ENCODE data around the gene WWC2. TPM values are rescaled to one million over a fixed set of nuclear protein-coding genes. Genes with fewer than 3 reads are reported as not detected.

Gene WWC2
- total RNA-seq = 10 to 100 TPM; 24.3 to 50.7 (median 41.8) TPM

- TF ChIP-seq CTCF (IDR thresholded peaks at IDR 0.05; ENCODE audit: low read depth) = no peak
Observed at GRCh38 chr4:183098723-183099536, at the start of gene WWC2. Gene WWC2, plus strand, starts transcription at chr4:183099257. Its CDS starts 235 bp downstream, at chr4:183099492.

DNA sequence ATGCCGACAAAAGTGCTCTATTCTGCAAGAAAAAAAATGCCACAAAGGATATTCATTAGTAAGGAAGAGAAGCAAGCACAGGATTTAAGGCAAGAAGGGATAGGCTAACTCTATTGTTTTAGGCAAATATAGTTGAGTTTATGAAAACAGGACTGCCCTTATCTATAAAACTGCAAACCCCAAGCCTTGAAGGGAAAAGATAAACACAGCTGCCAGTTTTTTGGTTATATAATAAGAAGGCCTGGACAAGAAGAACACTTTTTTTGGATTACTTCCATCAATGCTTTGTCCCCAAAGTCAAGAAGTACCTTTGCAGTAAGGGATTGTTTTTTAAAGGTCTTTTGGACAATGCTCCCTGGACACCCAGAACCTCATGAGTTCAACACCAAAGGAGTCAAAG, 45.4 kb upstream of the WWC2 start:
- TF ChIP-seq CTCF (IDR thresholded peaks at IDR 0.05; ENCODE audit: low read depth) = no peak

DNA sequence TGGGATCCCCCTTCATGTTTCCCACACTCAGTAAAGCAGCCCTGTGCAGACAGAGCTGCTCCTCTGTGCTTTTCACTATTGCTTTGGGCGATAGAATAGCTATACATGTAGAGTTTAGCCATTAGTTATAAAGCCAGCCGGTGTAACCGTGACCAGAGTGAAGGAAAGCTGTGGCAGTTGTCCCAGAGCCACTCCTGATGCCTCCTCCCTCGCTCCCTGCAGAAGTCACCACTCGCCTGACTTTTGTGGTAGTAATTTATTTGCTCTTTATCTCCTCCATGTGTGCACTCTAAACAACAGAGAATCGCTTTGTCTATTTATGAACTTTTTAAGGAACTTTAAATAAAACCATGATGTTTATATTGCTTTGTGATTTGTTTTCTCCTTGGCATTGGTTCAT, 41.8 kb upstream of the WWC2 start:
- TF ChIP-seq CTCF (IDR thresholded peaks at IDR 0.05; ENCODE audit: low read depth) = no peak

DNA sequence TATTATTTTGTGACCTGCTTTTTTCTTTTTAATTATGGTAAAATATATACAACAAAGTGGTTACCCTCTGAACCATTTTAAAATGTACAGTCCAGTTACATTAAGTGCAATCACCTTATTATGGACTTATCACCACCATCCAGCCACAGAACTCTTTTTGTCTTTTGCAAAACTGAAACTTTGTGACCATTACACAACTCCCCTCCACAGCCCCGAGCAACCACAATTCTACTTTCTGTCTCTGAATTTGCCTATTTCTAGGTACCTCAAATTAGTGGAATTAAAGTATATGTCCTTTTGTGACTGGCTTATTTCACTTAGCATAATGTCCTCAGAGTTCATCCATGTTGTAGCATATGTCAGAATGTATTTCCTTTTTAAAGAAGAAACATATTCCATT, 39.3 kb upstream of the WWC2 start:
- TF ChIP-seq CTCF (IDR thresholded peaks at IDR 0.05; ENCODE audit: low read depth) = no peak

DNA sequence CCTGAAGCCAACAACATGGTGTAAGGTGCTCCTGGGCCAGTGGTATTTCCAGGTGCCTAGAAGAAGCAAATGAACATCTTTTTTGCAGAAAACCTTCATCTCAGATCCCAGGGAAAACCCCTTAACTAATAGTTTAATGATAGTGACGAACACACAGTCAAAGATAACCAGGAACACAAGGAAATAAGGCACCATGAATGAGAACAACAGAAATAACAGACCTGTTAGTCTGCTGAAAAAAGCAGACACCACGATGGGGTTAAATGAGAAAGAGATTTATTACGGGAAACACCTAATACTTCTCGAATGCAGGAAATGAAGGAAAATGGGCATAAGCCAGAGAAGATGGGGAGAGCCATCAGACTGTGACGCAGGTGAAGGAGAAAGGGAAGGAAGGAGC, 30.6 kb upstream of the WWC2 start:
- no peak for TF ChIP-seq CTCF (IDR thresholded peaks at IDR 0.05; ENCODE audit: low read depth)

DNA sequence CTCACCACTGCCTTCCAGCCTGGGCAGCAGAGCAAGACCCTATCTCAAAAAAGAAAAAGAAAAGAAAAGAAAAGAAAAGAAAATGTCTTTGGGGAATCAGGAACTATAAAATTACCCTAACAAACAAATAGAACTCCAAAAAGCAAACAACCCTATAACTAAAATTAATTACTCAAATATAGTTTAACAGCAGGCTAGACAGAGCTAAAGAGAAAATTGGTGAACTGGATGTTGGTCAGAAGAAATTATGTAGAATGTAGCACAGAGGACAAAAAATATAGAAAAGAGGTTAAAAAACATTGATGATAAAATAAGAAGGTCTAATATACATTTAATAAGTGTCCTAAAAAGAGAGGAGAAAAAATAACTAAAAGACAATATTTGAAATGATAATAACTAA, 27.8 kb upstream of the WWC2 start:
- no peak for TF ChIP-seq CTCF (IDR thresholded peaks at IDR 0.05; ENCODE audit: low read depth)

- TF ChIP-seq CTCF (IDR thresholded peaks at IDR 0.05; ENCODE audit: low read depth) = no peak
Observed at GRCh38 chr4:183072176-183072575, 26.9 kb upstream of the WWC2 start.

All from subcutaneous adipose tissue (tissue), 4 donors.